HEK293T (cell line): ENCODE data around the gene PPM1H.
A peak's percentile ranks its signal among the peaks of the same experiment; 100 is the strongest.

ENCODE experiments used
- CTCF ChIA-PET: fragments of 350-600 bp; formaldehyde crosslinking; extraction: SDS; loops from one replicate; lab custom pipeline; 2021; ENCODE audit warnings: antibody characterized with exemption, inconsistent platforms; lab: Yijun Ruan, JAX
- POLR2A ChIA-PET: fragments of 350-600 bp; formaldehyde crosslinking; extraction: SDS; loops from one replicate; lab custom pipeline; 2020; ENCODE audit warnings: antibody characterized with exemption, inconsistent platforms; lab: Yijun Ruan, JAX
- DNase-seq: peaks from one replicate; pipeline ENCODE4 v3.0.0; 2012; ENCODE audit warnings: mixed read lengths; ENCODE audit errors: extremely low spot score
- ARNT ChIP-seq: fragments of 450-650 bp; IDR thresholded peaks from 2 replicates; pipeline ENCODE4 v1.6.1; 2017; ENCODE audit warnings: mild to moderate bottlenecking
- BHLHE40 ChIP-seq: fragments of 450-650 bp; IDR thresholded peaks from 2 replicates; pipeline ENCODE4 v1.6.1; 2016; ENCODE audit warnings: mild to moderate bottlenecking, moderate library complexity, borderline replicate concordance
- CTBP1 ChIP-seq: fragments of 450-650 bp; IDR thresholded peaks from 2 replicates; pipeline ENCODE4 v1.6.1; 2016; ENCODE audit warnings: borderline replicate concordance
- ELF4 ChIP-seq: fragments of 450-650 bp; IDR thresholded peaks from 2 replicates; pipeline ENCODE4 v1.6.1; 2017; ENCODE audit warnings: antibody characterized with exemption
- FOXA1 ChIP-seq: fragments of 450-650 bp; IDR thresholded peaks from 2 replicates; pipeline ENCODE4 v1.6.1; 2016; ENCODE audit warnings: mild to moderate bottlenecking
- FOXK2 ChIP-seq: fragments of 450-650 bp; IDR thresholded peaks from 2 replicates; pipeline ENCODE4 v1.6.1; 2016; ENCODE audit warnings: mild to moderate bottlenecking
- FOXM1 ChIP-seq: fragments of 450-650 bp; IDR thresholded peaks from 2 replicates; pipeline ENCODE4 v1.6.1; 2017; ENCODE audit warnings: mild to moderate bottlenecking, borderline replicate concordance
- HDGF ChIP-seq: fragments of 450-650 bp; IDR thresholded peaks from 2 replicates; pipeline ENCODE4 v1.6.1; 2017; ENCODE audit warnings: antibody characterized with exemption, borderline replicate concordance
- L3MBTL2 ChIP-seq: fragments of 450-650 bp; conservative IDR thresholded peaks from 2 replicates; pipeline ENCODE4 v1.6.1; 2016; ENCODE audit warnings: mild to moderate bottlenecking
- LEF1 ChIP-seq: fragments of 450-650 bp; IDR thresholded peaks from 2 replicates; pipeline ENCODE4 v1.6.1; 2017; ENCODE audit warnings: mild to moderate bottlenecking, borderline replicate concordance
- NFRKB ChIP-seq: fragments of 450-650 bp; IDR thresholded peaks from 2 replicates; pipeline ENCODE4 v1.6.1; 2016; ENCODE audit warnings: mild to moderate bottlenecking, moderate library complexity
- SP1 ChIP-seq: fragments of 450-650 bp; IDR thresholded peaks from 2 replicates; pipeline ENCODE4 v1.6.1; 2017
- SUZ12 ChIP-seq: fragments of 450-650 bp; IDR thresholded peaks from 2 replicates; pipeline ENCODE4 v1.6.1; 2016; ENCODE audit warnings: mild to moderate bottlenecking
- TARDBP ChIP-seq: fragments of 450-650 bp; IDR thresholded peaks from 2 replicates; pipeline ENCODE4 v1.6.1; 2016
- ZNF384 ChIP-seq: fragments of 450-650 bp; IDR thresholded peaks from 2 replicates; pipeline ENCODE4 v1.6.1; 2016
- TF ChIP-seq, protein P1 (sequence below): fragments of 450-650 bp; IDR thresholded peaks from 2 replicates; pipeline ENCODE4 v1.6.1; 2016

Gene PPM1H

DNA sequence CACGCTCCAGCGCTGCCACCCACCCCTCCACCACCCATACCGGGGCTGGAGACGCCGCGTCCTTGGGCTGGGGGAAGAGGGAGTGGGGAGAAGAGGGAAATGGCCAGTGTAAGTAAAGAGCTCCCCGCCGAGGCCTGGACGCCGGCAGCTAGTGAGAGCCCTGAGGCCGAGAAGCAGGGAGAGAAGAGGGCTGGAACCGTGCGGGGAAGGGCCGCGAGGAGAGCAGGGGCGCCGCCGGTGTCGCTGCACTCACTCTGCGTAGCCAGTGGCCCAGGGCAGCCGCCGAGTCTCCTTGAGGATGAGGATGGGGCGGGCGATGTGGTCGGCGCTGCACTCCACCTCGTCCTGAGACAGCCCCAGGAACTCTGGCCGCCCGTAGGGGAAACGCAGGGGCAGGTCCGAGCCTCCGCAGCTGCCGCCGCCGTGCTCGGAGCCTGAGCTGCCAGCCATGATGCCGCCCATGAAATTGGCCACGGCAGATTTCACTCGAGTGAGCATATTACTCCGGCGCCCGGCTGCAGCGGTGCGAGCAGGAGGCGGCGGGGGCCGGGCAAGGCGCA lies 631 bp downstream of the PPM1H start:
- CTCF ChIA-PET: interaction anchor here (1.2 to 1.6 kb wide), 4 partner anchors 9 to 116 kb away, joined by 4 to 5 read pairs (median 4); no protein-coding TSS in a partner anchor
- DNase-seq: peak; percentile 52
- POLR2A ChIA-PET: interaction anchor here (0.7 to 1.6 kb wide), 6 partner anchors 12 to 134 kb away, joined by 3 to 6 read pairs (median 4); no protein-coding TSS in a partner anchor
- no peak for TF ChIP-seq ELF4
- TF ChIP-seq SP1: no peak
- TF ChIP-seq CTBP1: no peak
- TF ChIP-seq ARNT: no peak
- no peak for TF ChIP-seq FOXA1
- no peak for TF ChIP-seq SUZ12
- TF ChIP-seq FOXM1: no peak
- TF ChIP-seq LEF1: no peak
- TF ChIP-seq L3MBTL2: no peak
- TF ChIP-seq ZNF384: no peak
- no peak for TF ChIP-seq TARDBP
- TF ChIP-seq, protein P1, sequence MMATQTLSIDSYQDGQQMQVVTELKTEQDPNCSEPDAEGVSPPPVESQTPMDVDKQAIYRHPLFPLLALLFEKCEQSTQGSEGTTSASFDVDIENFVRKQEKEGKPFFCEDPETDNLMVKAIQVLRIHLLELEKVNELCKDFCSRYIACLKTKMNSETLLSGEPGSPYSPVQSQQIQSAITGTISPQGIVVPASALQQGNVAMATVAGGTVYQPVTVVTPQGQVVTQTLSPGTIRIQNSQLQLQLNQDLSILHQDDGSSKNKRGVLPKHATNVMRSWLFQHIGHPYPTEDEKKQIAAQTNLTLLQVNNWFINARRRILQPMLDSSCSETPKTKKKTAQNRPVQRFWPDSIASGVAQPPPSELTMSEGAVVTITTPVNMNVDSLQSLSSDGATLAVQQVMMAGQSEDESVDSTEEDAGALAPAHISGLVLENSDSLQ: no peak
- no peak for TF ChIP-seq NFRKB

DNA sequence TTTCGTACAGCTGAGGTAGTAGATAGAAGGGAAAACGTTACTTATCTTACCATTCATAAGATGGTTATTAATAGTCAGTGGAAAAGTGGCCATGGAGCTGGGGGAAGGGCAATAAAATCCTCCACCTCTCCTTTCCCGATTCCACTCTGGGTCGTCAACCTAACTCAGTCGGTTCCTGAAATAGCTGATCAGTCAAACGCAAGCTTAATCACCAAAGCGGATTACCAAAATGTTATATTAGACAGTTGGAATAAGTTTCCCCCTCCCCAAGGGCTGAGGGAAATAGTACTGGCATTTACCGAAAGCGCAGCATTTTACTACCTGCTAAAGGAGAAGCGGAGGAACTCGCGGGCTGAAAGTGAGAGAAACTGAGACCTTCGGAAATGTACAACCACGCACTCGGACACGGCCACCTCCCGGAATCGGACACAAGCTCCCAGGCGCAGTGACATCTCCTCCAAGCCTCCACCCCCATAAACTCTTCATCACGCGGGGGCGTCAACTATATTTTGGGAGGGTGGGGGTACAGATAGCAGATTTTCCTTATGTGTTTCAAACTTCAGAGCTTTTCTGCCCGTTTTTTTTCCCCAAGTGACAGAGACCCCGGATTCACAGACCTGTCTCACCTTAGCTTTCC lies 1.2 kb downstream of the PPM1H start:
- DNase-seq: no peak
- CTCF ChIA-PET: interaction anchor here (0.6 to 1.4 kb wide), 2 partner anchors 11 to 335 kb away, joined by 3 to 4 read pairs; no protein-coding TSS in a partner anchor
- TF ChIP-seq L3MBTL2 (no peak), SUZ12 (no peak), FOXA1 (no peak), ZNF384 (no peak), ELF4 (no peak), LEF1 (no peak), NFRKB (no peak), TARDBP (no peak), SP1 (no peak), CTBP1 (no peak), FOXK2 (no peak), FOXM1 (no peak), ARNT (no peak), HDGF (no peak), BHLHE40 (no peak)
- TF ChIP-seq, protein P1: no peak
- POLR2A ChIA-PET: interaction anchor here (0.7 to 1.6 kb wide), 8 partner anchors 11 to 135 kb away, joined by 3 to 6 read pairs (median 4); no protein-coding TSS in a partner anchor

DNA sequence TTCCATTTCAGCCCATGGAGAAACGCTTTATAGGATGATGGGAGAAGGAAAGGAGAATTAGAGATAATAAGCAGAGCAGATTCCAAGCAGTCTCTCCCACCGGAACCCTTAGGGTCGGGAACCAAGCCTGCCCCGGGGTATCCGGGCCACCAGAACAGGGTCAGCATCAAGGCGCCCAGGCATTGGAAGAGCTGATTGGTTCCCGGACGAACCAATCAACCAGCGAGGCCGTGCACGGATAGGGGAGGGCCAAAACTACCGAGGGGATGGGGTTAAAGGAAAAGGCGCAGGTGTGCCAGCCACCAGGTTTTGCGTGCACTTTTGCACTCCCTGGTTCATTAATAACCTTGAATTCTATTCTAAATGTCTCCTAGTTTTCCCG lies 1.7 kb downstream of the PPM1H start:
- CTCF ChIA-PET: no interaction called here
- no peak for TF ChIP-seq FOXM1
- TF ChIP-seq L3MBTL2: no peak
- no peak for TF ChIP-seq HDGF
- TF ChIP-seq BHLHE40: no peak
- no peak for TF ChIP-seq NFRKB
- TF ChIP-seq SUZ12: no peak
- TF ChIP-seq CTBP1: no peak
- TF ChIP-seq, protein P1: no peak
- no peak for TF ChIP-seq LEF1
- TF ChIP-seq ELF4: no peak
- TF ChIP-seq ARNT: no peak
- TF ChIP-seq TARDBP: no peak
- no peak for TF ChIP-seq FOXK2
- TF ChIP-seq ZNF384: no peak
- TF ChIP-seq FOXA1: no peak
- no peak for TF ChIP-seq SP1
- POLR2A ChIA-PET: interaction anchor here (0.7 to 1.6 kb wide), 7 partner anchors 13 to 136 kb away, joined by 3 to 6 read pairs (median 4); no protein-coding TSS in a partner anchor
- peak; percentile 50 for DNase-seq

DNA sequence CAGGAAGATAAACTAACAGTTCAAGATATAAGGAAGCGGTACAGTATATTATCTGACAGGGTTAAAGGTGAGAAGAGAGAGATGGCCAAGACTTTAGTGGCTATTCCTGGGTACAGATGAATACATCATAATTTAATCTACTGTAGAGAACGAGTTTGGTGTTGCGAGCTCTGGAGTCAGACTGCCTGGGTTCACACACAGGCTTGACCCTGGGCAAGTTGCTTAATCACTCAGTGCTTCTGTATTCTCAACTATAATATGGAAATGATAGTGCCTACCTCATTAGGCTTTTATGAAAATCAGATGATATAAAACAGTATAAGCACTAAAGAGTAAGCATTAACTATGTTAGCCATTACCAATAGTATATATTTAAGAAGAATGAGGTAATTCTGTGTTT lies 3.5 kb downstream of the PPM1H start:
- ChIA-PET POLR2A (no interaction called here), CTCF (no interaction called here)
- TF ChIP-seq ELF4: no peak
- no peak for TF ChIP-seq SP1
- no peak for TF ChIP-seq BHLHE40
- no peak for TF ChIP-seq TARDBP
- no peak for TF ChIP-seq CTBP1
- TF ChIP-seq FOXK2: no peak
- no peak for TF ChIP-seq LEF1
- TF ChIP-seq FOXA1: no peak
- TF ChIP-seq L3MBTL2: no peak
- TF ChIP-seq HDGF: no peak
- no peak for TF ChIP-seq ARNT
- no peak for TF ChIP-seq SUZ12
- no peak for DNase-seq

DNA sequence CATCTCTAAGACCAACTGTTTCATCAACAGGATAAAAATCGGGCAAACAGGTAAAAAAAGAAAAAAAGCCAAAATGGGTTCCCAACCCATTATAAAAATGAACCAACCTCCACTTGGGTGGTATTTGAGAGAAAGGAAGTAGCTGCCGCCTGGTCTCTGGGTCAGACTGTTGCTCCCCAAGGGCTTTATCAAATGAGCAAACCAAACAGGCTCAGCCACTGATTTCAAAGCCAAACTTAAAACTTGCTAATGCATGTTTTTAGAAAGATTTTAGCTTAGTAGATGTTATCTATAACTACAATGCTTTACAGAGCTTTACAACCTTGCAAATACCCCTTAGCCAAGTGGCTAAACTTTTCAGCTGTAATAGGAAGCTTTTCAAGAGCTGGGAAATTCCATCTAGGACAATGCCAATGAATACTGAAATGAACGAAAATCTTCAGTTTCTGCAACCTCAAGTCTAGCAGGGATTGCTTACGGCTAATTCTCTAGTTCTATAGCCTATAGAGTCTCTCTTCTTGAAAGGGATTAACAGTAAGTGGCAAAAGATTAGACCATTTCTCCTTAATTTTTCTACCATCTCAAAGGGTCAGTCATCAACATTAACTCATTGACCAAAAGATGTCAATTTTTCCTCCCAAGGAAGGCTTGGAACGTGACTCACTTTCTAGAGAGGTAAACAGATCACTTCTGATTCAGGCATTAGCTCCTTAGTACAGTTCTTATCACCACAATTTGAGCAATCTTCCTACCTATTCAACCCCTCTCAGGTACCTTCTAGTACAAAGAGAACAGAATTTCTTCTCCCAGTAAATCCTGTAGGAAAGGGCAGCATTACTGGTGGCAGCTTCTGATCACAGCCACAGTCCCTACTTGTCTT lies 4.2 kb downstream of the PPM1H start:
- no peak for DNase-seq
- TF ChIP-seq L3MBTL2: no peak
- no peak for TF ChIP-seq ZNF384
- TF ChIP-seq HDGF: no peak
- no peak for TF ChIP-seq SUZ12
- POLR2A ChIA-PET: interaction anchor here (1.1 kb wide), 2 partner anchors 10 to 56 kb away, joined by 3 to 4 read pairs; no protein-coding TSS in a partner anchor
- CTCF ChIA-PET: no interaction called here
